Measurements from ENCODE around the gene PIGC. TPM values are rescaled to one million over a fixed set of nuclear protein-coding genes. Genes with fewer than 3 reads are reported as not detected.

The PIGC gene
- total RNA-seq, 4 donors from 2014 or later: 19.4 to 23.4 (median 20.9) TPM

DNA sequence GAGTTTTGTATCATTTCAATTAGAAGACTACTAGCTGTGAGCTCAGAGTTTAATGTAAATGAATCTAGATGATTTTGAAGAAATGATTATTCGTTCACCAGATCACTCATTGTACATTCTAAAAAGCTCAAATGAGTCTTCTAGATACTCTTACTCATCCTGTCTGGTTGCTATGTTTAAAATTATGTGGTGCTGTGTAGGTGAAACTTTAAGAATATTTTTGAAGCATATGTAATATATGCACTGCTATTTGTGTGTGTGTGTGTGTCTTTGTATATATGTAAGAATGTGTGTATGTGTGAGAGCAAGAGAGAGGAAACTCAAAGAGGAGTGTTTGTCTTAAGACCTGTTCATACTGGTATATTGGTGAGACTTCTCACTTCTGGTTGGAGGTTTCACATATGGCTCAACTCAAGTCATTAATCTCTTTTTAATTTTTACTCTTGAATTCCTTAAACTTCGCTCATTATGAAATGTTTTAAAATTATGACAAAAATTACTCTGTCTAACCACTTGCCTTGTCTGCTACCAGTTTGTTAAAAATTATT is 32.0 kb downstream of the PIGC start:
- H3K4me1 ChIP-seq: no peaks in the 10 kb centered on the region
- 91 to 96% methylated on average over 2 of the region's 2 CpGs for WGBS, 2 donors
- intact Hi-C loops (cut with DNase I): no loop called here
- H3K27me3 ChIP-seq: no peaks in the 10 kb centered on the region
- no peak for DNase-seq
- H3K9me3 ChIP-seq: no peaks in the 10 kb centered on the region
- H3K4me3 ChIP-seq (replicated peaks in 1 of 3): no peak overlapping the region
- H3K27ac ChIP-seq: no peak overlapping the region
- no peaks in the 10 kb centered on the region for H3K36me3 ChIP-seq
- TF ChIP-seq CTCF (IDR thresholded peaks at IDR 0.05): no peak
- no peak for TF ChIP-seq POLR2A (IDR thresholded peaks at IDR 0.05)

GRCh38 chr1:172410027-172410426 is 33.8 kb downstream of the PIGC start:
- WGBS, 2 donors: 83 to 90% methylated on average over 1 of the region's 1 CpG

DNA sequence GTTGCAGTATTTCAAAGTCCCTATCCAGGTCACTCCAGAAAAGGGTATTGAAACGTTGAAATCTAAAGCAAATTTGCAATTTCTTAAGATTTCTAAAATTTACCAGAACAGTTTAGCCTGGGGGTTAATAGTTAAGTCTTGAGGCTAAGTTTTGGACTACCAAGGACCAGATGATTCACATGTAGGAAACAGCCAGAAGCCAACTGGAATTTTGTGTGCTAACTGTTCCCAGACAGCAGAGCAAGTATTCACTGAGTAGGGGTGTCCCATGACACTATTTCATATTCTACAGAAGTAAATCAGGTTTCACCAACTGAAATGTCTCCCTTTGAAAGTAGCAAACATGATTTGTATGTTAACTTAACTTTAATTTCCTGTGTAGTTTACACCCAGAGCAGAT is 34.9 kb downstream of the PIGC start:
- Histone ChIP-seq H3K9me3 (no peaks in the 10 kb centered on the region), H3K27ac (no peak overlapping the region), H3K4me1 (no peaks in the 10 kb centered on the region), H3K4me3 (replicated peaks in 1 of 3) (no peak overlapping the region), H3K27me3 (no peaks in the 10 kb centered on the region), H3K36me3 (no peaks in the 10 kb centered on the region)
- no peak for DNase-seq
- TF ChIP-seq CTCF (IDR thresholded peaks at IDR 0.05) (no peak), POLR2A (IDR thresholded peaks at IDR 0.05) (no peak)
- intact Hi-C loops (cut with DNase I): no loop called here
- WGBS, 2 donors: 91 to 94% methylated on average over 1 of the region's 1 CpG

More at GRCh38 chr1:172410027-172410426, 33.8 kb downstream of the PIGC start:
- Histone ChIP-seq H3K36me3 (no peaks in the 10 kb centered on the region), H3K4me3 (replicated peaks in 1 of 3) (no peak overlapping the region), H3K9me3 (no peaks in the 10 kb centered on the region), H3K4me1 (no peaks in the 10 kb centered on the region), H3K27me3 (no peaks in the 10 kb centered on the region), H3K27ac (no peak overlapping the region)
- no peak for DNase-seq
- intact Hi-C loops (cut with DNase I): no loop called here
- TF ChIP-seq CTCF (IDR thresholded peaks at IDR 0.05) (no peak), POLR2A (IDR thresholded peaks at IDR 0.05) (no peak)

GRCh38 chr1:172406968-172407367 is 36.9 kb downstream of the PIGC start:
- TF ChIP-seq CTCF (IDR thresholded peaks at IDR 0.05) (no peak), POLR2A (IDR thresholded peaks at IDR 0.05) (no peak)
- no peak for DNase-seq
- Histone ChIP-seq H3K9me3 (no peaks in the 10 kb centered on the region), H3K27me3 (no peaks in the 10 kb centered on the region), H3K36me3 (no peaks in the 10 kb centered on the region), H3K4me3 (replicated peaks in 1 of 3) (no peak overlapping the region), H3K27ac (no peak overlapping the region), H3K4me1 (peaks cover 0 to 4% of the 10 kb centered on the region in 2 donors)
- WGBS, 2 donors: 92 to 95% methylated on average over 1 of the region's 1 CpG
- intact Hi-C loops (cut with DNase I): no loop called here

DNA sequence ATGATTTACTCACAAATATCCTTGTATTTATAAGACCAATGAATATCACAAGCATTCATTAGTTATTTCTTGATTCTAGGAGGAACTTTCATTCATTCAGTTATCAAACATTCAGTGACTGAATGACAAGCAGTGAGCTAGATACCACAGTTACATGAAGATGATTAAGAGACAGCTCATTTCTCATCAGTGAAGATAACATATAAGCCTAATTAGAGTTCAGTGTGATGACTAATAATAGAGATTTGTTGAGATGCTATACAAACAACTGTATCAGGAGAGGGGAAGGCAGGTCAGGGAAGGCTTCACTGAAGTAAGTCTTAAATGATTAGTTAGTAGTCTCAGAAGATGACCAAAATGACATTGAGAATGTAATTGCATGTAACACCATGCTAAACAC is 38.0 kb downstream of the PIGC start:
- Histone ChIP-seq H3K36me3 (no peaks in the 10 kb centered on the region), H3K9me3 (no peaks in the 10 kb centered on the region), H3K4me1 (peaks cover 0 to 4% of the 10 kb centered on the region in 2 donors), H3K27me3 (no peaks in the 10 kb centered on the region), H3K4me3 (replicated peaks in 1 of 3) (no peak overlapping the region), H3K27ac (no peak overlapping the region)
- DNase-seq: no peak
- TF ChIP-seq CTCF (IDR thresholded peaks at IDR 0.05) (no peak), POLR2A (IDR thresholded peaks at IDR 0.05) (no peak)
- intact Hi-C loops (cut with DNase I): no loop called here

Measured in thyroid gland (tissue), 4 donors.